Measurements from ENCODE around the gene HHLA2.

GRCh38 chr3:108327168-108327567, 30.8 kb downstream of the HHLA2 start:
- no peak for TF ChIP-seq CTCF (IDR thresholded peaks at IDR 0.05; ENCODE audit: low read length)
- TF ChIP-seq EZH2 (IDR thresholded peaks at IDR 0.05; ENCODE audit: borderline replicate concordance, low read length) = no peak
